Measurements from ENCODE around the gene LRP1B. TPM values are rescaled to one million over a fixed set of nuclear protein-coding genes. Genes with fewer than 3 reads are reported as not detected.

LRP1B gene
- total RNA-seq, 2 donors from 2014 or later = 0.52 to 3.0 TPM

GRCh38 chr2:140869925-140870324 is 1260.9 kb downstream of the LRP1B start:
- ATAC-seq (no peak), DNase-seq (no peak)
- Histone ChIP-seq H3K27me3 (no peaks in the 10 kb centered on the region), H3K4me1 (no peaks in the 10 kb centered on the region), H3K27ac (no peak overlapping the region), H3K9me3 (peaks cover 0 to 5% (median 0%) of the 10 kb centered on the region in 3 donors), H3K4me3 (no peak overlapping the region), H3K36me3 (replicated peaks in 1 of 2; ENCODE audit: insufficient read depth in 1 of 2, low read depth in 2 of 2) (no peaks in the 10 kb centered on the region)
- intact Hi-C loops (cut with DNase I) = no loop called here
- TF ChIP-seq CTCF (IDR thresholded peaks at IDR 0.05) (no peak), POLR2A (IDR thresholded peaks at IDR 0.05) (no peak)

- intact Hi-C loops (cut with DNase I) = no loop called here
- DNase-seq (no peak), ATAC-seq (no peak)
- no peaks in the 10 kb centered on the region for H3K27me3 ChIP-seq
- H3K9me3 ChIP-seq = peaks cover 0 to 5% (median 0%) of the 10 kb centered on the region in 3 donors
- 87 to 90% methylated on average over 3 of the region's 3 CpGs for whole genome bisulfite sequencing, 2 donors
- no peak overlapping the region for H3K27ac ChIP-seq
- H3K36me3 ChIP-seq (replicated peaks in 1 of 2; ENCODE audit: insufficient read depth in 1 of 2, low read depth in 2 of 2) = no peaks in the 10 kb centered on the region
- H3K4me3 ChIP-seq = no peak overlapping the region
- TF ChIP-seq POLR2A (IDR thresholded peaks at IDR 0.05) = no peak
- TF ChIP-seq CTCF (IDR thresholded peaks at IDR 0.05) = no peak
- no peaks in the 10 kb centered on the region for H3K4me1 ChIP-seq
Measured at GRCh38 chr2:140869107-140869506, 1261.7 kb downstream of the LRP1B start.

- Histone ChIP-seq H3K4me3 (no peak overlapping the region), H3K27ac (no peak overlapping the region), H3K4me1 (no peaks in the 10 kb centered on the region), H3K27me3 (no peaks in the 10 kb centered on the region), H3K9me3 (peaks cover 0 to 5% (median 0%) of the 10 kb centered on the region in 3 donors), H3K36me3 (replicated peaks in 1 of 2; ENCODE audit: insufficient read depth in 1 of 2, low read depth in 2 of 2) (no peaks in the 10 kb centered on the region)
- TF ChIP-seq CTCF (IDR thresholded peaks at IDR 0.05) (no peak), POLR2A (IDR thresholded peaks at IDR 0.05) (no peak)
- 71 to 73% methylated on average over 3 of the region's 3 CpGs for WGBS, 2 donors
- intact Hi-C loops (cut with DNase I) = no loop called here
- DNase-seq (no peak), ATAC-seq (no peak)
Measured at GRCh38 chr2:140865837-140866236, 1265.0 kb downstream of the LRP1B start.

- no peak overlapping the region for H3K4me3 ChIP-seq
- no peaks in the 10 kb centered on the region for H3K36me3 ChIP-seq (replicated peaks in 1 of 2; ENCODE audit: insufficient read depth in 1 of 2, low read depth in 2 of 2)
- intact Hi-C loops (cut with DNase I) = no loop called here
- H3K27me3 ChIP-seq = no peaks in the 10 kb centered on the region
- peaks cover 0 to under 1% (median 0%) of the 10 kb centered on the region in 3 donors for H3K9me3 ChIP-seq
- DNase-seq = no peak
- ATAC-seq = peak; percentile 77
- TF ChIP-seq CTCF (IDR thresholded peaks at IDR 0.05) (peak in 6 of 7 experiments; percentile 28 to 61 (median 49)), POLR2A (IDR thresholded peaks at IDR 0.05) (no peak)
- no peak overlapping the region for H3K27ac ChIP-seq
- H3K4me1 ChIP-seq = no peaks in the 10 kb centered on the region
- 45 to 48% methylated on average over 2 of the region's 2 CpGs for WGBS, 2 donors
Measured at GRCh38 chr2:140863713-140864112, 1267.1 kb downstream of the LRP1B start.

GRCh38 chr2:140862181-140862580 is 1268.6 kb downstream of the LRP1B start:
- H3K9me3 ChIP-seq = no peaks in the 10 kb centered on the region
- DNase-seq (no peak), ATAC-seq (no peak)
- no peaks in the 10 kb centered on the region for H3K27me3 ChIP-seq
- no peaks in the 10 kb centered on the region for H3K36me3 ChIP-seq (replicated peaks in 1 of 2; ENCODE audit: insufficient read depth in 1 of 2, low read depth in 2 of 2)
- WGBS, 2 donors = 41 to 94% methylated on average over 2 of the region's 2 CpGs
- TF ChIP-seq CTCF (IDR thresholded peaks at IDR 0.05) = no peak
- TF ChIP-seq POLR2A (IDR thresholded peaks at IDR 0.05) = no peak
- H3K4me3 ChIP-seq = no peak overlapping the region
- H3K4me1 ChIP-seq = no peaks in the 10 kb centered on the region
- H3K27ac ChIP-seq = no peak overlapping the region
- intact Hi-C loops (cut with DNase I) = no loop called here
